Parathyroid adenoma (tissue), 2 donors: ENCODE results near the gene DOK6.

ENCODE experiments used
- H2AFZ ChIP-seq: fragments of 300-600 bp; sonication (generic); one replicate; pipeline ENCODE4 v1.7.0; 2017; ENCODE audit warnings: antibody characterized with exemption, mild to moderate bottlenecking
- H3K27ac ChIP-seq: fragments of 300-600 bp; sonication (generic); one replicate; pipeline ENCODE4 v1.7.0; 2017
- H3K27me3 ChIP-seq: fragments of 300-600 bp; sonication (generic); one replicate; pipeline ENCODE4 v1.7.0; 2017; ENCODE audit warnings: low read length; ENCODE audit not compliant: control insufficient read depth, insufficient read depth
- H3K36me3 ChIP-seq: fragments of 300-600 bp; sonication (generic); one replicate; pipeline ENCODE4 v1.7.0; 2017; ENCODE audit warnings: low read length; ENCODE audit not compliant: control insufficient read depth, insufficient read depth
- H3K4me1 ChIP-seq: fragments of 300-600 bp; sonication (generic); one replicate; pipeline ENCODE4 v1.7.0; 2017; ENCODE audit warnings: control low read depth
- H3K4me2 ChIP-seq: fragments of 300-600 bp; sonication (generic); one replicate; pipeline ENCODE4 v1.7.0; 2017; ENCODE audit warnings: low read length
- H3K4me3 ChIP-seq: fragments of 300-600 bp; sonication (generic); one replicate; pipeline ENCODE4 v1.7.0; 2017; ENCODE audit warnings: low read depth, low read length
- H3K79me2 ChIP-seq: fragments of 300-600 bp; sonication (generic); one replicate; pipeline ENCODE4 v1.7.0; 2017; ENCODE audit warnings: control low read depth
- H3K9ac ChIP-seq: fragments of 300-600 bp; sonication (generic); one replicate; pipeline ENCODE4 v1.7.0; 2017; ENCODE audit warnings: mild to moderate bottlenecking
- H3K9me3 ChIP-seq: fragments of 300-600 bp; sonication (generic); one replicate; pipeline ENCODE4 v1.7.0; 2017; ENCODE audit warnings: low read length; ENCODE audit not compliant: control insufficient read depth
- CTCF ChIP-seq: fragments of 300-600 bp; sonication (generic); IDR thresholded peaks from one replicate; pipeline ENCODE4 v1.7.0; 2017; ENCODE audit warnings: antibody characterized with exemption, mild to moderate bottlenecking
- donor health status: primary hyperparathyroidism.

The DOK6 gene

GRCh38 chr18:69727912-69728572 lies 327.4 kb downstream of the DOK6 start:
- no peaks in the 10 kb centered on the region for H3K4me1 ChIP-seq

GRCh38 chr18:69730664-69731063 lies 330.0 kb downstream of the DOK6 start:
- Histone ChIP-seq H3K36me3 (no peaks in the 10 kb centered on the region), H3K4me3 (no peak overlapping the region), H3K79me2 (no peaks in the 10 kb centered on the region), H3K4me1 (no peaks in the 10 kb centered on the region), H3K27me3 (no peaks in the 10 kb centered on the region), H3K9ac (no peak overlapping the region), H3K27ac (no peak overlapping the region), H3K4me2 (no peak overlapping the region), H3K9me3 (no peaks in the 10 kb centered on the region), H2AFZ (no peak overlapping the region)
- TF ChIP-seq CTCF, result no peak

More at GRCh38 chr18:69727912-69728572, 327.4 kb downstream of the DOK6 start:
- no peak for TF ChIP-seq CTCF
- Histone ChIP-seq H3K4me2 (no peak overlapping the region), H3K79me2 (no peaks in the 10 kb centered on the region), H3K36me3 (no peaks in the 10 kb centered on the region), H3K27ac (no peak overlapping the region), H3K4me3 (no peak overlapping the region), H2AFZ (no peak overlapping the region), H3K9me3 (no peaks in the 10 kb centered on the region), H3K9ac (no peak overlapping the region), H3K27me3 (no peaks in the 10 kb centered on the region)

GRCh38 chr18:69734536-69734935 lies 333.8 kb downstream of the DOK6 start:
- no peak for TF ChIP-seq CTCF
- Histone ChIP-seq H3K9ac (no peak overlapping the region), H3K4me2 (no peak overlapping the region), H3K4me1 (no peaks in the 10 kb centered on the region), H3K9me3 (no peaks in the 10 kb centered on the region), H2AFZ (no peak overlapping the region), H3K79me2 (no peaks in the 10 kb centered on the region), H3K4me3 (no peak overlapping the region), H3K36me3 (no peaks in the 10 kb centered on the region), H3K27me3 (no peaks in the 10 kb centered on the region), H3K27ac (no peak overlapping the region)

- Histone ChIP-seq H3K79me2 (no peaks in the 10 kb centered on the region), H3K4me2 (no peak overlapping the region), H3K9me3 (no peaks in the 10 kb centered on the region), H3K9ac (no peak overlapping the region), H3K4me3 (no peak overlapping the region), H3K27ac (no peak overlapping the region), H3K36me3 (no peaks in the 10 kb centered on the region), H2AFZ (no peak overlapping the region), H3K27me3 (no peaks in the 10 kb centered on the region), H3K4me1 (no peaks in the 10 kb centered on the region)
- no peak for TF ChIP-seq CTCF
These were observed 336.0 kb downstream of the DOK6 start for GRCh38 chr18:69736730-69737129.

- Histone ChIP-seq H3K36me3 (no peaks in the 10 kb centered on the region), H3K79me2 (no peaks in the 10 kb centered on the region), H3K27ac (no peak overlapping the region), H3K4me3 (no peak overlapping the region), H3K9me3 (no peaks in the 10 kb centered on the region), H2AFZ (no peak overlapping the region), H3K27me3 (no peaks in the 10 kb centered on the region), H3K9ac (no peak overlapping the region), H3K4me2 (no peak overlapping the region), H3K4me1 (no peaks in the 10 kb centered on the region)
- no peak for TF ChIP-seq CTCF
These were observed 337.2 kb downstream of the DOK6 start for GRCh38 chr18:69737851-69738250.
